Adrenal gland (tissue), 5 donors: ENCODE results near the gene CALHM1.

Experiments
- CTCF ChIP-seq, 6 experiments: fragments of 450-650 bp in 4 of 6; fragments of 200-600 bp in 2 of 6; sonication (generic) in 1 of 6; IDR thresholded peaks; 1 replicate in 5 of 6; 2 replicates in 1 of 6; pipeline versions ENCODE4 v1.5.1 to v1.8.0; 2016 to 2021; ENCODE audit warnings: antibody characterized with exemption in 6 of 6, mild to moderate bottlenecking in 2 of 6, moderate library complexity in 1 of 6
- POLR2A ChIP-seq, 2 donors: fragments of 450-650 bp; IDR thresholded peaks; one replicate each; pipeline ENCODE4 v1.6.1; 2017; ENCODE audit warnings: antibody characterized with exemption in 2 of 2, mild to moderate bottlenecking in 2 of 2, moderate library complexity in 1 of 2
- donor health status: DM: no; HTN: no; CAD: no.

GRCh38 chr10:103443475-103444185 lies 15.1 kb downstream of the CALHM1 start:
- TF ChIP-seq POLR2A (IDR thresholded peaks at IDR 0.05) = no peak
- no peak for TF ChIP-seq CTCF (IDR thresholded peaks at IDR 0.05)
